Left renal cortex interstitium (tissue), 4 donors: ENCODE data around the gene DIS3L. TPM values are rescaled to one million over a fixed set of nuclear protein-coding genes. Genes with fewer than 3 reads are reported as not detected.
"Not testable (repeated sequence)": the region's sequence is repeated elsewhere in the genome, so short reads cannot be mapped to it uniquely, and the experiment has no call there.

Experiments
- DNase-seq, 4 donors: peaks; one replicate each; pipeline ENCODE4 v3.0.0-alpha.2; 2013; ENCODE audit warnings: low read depth in 4 of 4, low spot score in 2 of 4, missing footprints in 1 of 4
- polyA plus RNA-seq, 4 donors: library from polyadenylated mRNA; unstranded; fragments of 120-200 nt; gene quantifications; one replicate each; pipeline ENCODE4 v1.2.1, GENCODE V29; 2013; ENCODE audit not compliant: insufficient read length in 4 of 4

Gene DIS3L
- 10 to 100 TPM; 29.9 to 56.1 (median 39.0) TPM for polyA plus RNA-seq

DNA sequence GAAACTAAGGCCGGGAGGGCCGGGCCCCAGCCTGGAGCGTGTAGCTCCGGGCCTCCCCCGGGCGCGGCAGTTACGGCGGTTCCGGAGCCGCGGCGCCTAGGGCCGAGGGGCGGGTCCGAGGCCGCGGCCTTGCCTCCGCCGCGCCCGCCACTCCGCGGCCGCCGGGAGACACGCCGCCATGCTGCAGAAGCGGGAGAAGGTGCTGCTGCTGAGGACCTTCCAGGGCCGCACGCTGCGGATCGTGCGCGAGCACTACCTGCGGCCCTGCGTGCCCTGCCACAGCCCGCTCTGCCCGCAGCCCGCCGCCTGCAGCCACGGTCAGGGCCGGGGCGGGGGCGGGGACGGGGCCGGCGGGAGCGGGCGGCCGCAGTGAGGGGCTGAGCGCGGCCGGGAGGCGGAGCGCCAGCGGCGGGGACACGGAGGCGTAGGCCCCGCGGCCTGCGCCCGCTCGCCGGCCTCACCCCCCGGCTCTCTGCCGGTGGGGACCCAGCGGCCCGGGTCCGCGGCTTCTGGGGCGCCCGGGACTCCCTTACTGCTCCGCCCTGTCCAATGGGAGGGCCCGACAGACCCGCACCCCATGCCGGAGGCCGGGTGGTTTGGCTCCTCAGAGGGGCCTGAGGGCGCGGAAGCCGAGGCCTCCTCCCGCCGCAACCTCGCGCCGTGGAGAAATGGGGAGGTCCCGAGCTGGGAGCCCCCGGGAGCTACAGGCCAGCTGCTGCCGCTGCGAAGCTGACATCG lies at the start of gene DIS3L:
TSS of gene DIS3L (plus strand) at position 150 of the 738 bp plus-strand sequence. CDS start at position 179, 29 bp downstream.
- peak in 1 of 4 donors; percentile 37 for DNase-seq

DNA sequence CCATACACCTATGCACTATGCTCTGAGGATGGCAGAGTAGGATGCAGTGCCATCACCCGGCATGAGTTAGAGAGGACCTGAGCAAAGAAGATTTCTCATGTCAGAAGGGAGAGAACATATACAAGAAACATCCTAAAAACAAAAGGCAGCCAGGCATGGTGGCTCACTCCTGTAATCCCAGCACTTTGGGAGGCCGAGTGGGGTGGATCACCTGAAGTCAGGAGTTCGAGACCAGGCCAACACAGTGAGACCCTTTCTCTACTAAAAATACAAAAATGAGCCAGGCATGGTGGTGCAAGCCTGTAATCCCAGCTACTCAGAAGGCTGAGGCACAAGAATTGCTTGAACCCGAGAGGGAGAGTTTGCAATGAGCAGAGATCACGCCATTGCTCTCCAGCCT lies 47.5 kb upstream of the DIS3L start:
- not testable (repeated sequence) for DNase-seq

DNA sequence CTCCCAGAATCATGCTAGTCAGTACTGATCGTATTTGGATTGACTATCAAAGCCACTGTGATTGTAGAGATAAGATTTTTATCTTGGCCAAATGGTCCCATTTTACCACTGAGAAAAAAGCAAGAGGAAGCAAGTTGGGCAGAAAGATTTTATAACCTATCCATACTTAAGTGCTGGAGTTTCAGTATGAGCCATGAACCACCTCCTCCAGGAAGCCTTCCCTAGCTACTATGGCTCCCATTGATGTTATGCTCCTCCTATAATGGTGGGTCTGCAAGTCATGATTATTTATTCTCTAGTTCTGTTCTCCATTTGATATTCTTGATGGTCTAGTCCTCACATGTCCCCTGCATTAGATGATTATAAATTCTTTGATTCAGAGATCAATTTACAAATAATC lies 46.4 kb upstream of the DIS3L start:
- no peak for DNase-seq

DNA sequence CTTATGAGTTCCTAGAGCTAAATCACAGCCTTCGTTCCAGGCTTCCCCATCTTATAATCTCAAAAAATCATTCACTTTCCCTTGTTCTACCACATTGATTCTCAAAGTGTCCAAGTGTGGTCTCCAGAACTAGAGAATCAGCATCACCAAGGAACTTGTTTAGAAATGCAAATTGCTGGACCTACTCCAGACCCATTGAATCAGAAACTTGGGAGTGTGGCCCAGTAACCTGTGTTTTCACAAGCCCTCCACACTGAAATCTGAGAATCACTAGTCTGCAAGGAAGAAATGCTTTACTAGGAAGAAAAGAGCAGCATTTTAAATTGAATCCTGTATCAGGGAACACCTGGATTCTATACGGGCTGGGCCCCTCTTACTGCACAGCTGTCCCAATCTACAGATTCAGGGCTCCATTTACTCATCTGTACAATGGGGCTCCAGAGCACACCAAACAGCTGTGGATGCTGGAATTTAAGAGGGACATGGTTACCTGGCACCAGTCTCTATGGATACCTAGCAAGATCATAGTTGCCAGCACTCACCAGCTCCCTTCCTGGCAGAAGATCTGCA lies 43.7 kb upstream of the DIS3L start:
- no peak for DNase-seq

DNA sequence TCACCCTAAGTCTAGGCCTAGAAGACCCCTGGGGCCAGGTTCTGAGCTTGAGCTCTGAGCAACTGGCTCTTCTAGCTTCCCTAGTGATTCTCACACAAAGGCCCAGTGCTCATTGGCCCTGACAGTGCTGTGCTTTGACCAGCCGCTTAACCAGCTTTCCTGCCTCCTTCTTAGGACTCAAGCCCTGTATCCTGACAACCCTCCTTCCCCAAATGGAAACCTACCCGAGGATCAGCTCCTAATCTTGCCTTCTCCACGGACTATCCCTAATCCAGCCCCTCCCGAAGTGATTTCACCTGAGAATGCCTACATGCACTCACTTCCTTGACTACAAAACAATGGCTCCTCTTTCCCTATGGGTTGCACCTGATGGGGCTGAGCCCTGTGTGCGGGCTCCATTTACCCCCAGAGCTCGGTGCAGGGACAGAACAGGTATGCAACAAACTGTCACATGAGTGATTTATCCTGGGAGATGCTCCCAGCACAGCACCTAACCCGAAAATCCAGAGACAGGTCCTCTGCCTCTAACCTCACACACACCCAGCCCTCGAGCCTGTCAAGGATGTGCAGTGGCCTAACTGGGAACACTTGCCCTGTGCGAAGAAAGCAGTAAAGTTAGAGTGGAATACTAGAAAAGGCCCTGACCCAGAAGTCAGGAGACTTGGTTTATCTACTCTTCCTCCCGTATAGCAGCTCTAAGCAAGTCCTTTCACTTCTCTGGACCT lies 42.1 kb upstream of the DIS3L start:
- no peak for DNase-seq

DNA sequence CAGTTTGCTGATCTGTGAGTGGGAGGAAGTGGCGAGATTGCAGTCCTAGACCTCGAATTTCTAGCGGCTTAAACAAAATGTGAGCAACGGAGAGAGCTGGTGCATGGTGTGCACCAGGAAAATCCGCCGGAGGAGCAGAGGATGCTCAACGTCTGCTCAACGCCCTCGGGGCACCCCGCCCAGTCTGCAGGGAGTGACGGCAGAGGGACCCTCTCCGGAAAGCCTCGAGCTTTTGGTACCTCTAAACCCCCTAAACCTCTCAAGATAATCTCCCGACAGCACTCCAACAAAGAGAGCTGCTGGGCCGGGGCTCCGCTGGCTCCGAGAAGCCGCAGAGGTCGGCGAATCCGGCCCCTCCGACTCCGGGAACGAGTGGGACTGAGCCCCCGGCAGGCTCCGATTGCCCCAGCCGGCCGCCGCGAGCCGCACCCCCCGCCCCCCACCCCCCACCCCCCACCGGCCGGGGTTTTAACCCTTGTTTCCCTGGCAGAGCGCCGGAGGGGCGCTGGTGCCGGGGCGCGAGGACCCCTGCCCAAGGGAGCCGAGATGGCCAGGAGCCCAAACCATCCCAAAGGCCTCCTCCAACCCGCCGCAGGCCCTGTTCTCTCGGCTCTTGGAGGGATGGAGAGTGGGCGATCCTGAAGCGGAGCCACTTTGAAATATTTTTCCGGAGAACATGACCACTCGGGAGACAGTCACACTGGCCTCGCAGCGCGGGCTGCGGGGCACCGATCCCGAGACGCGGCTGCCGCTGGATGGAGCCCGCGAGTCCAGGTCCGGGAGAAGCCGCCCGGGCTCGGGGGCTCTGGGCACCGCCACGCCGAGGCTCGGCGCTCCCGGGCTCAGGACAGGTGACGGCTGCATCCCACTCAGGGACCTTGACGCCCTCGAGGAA lies 41.3 kb upstream of the DIS3L start:
- peak in 1 of 4 donors; percentile 22 for DNase-seq

DNA sequence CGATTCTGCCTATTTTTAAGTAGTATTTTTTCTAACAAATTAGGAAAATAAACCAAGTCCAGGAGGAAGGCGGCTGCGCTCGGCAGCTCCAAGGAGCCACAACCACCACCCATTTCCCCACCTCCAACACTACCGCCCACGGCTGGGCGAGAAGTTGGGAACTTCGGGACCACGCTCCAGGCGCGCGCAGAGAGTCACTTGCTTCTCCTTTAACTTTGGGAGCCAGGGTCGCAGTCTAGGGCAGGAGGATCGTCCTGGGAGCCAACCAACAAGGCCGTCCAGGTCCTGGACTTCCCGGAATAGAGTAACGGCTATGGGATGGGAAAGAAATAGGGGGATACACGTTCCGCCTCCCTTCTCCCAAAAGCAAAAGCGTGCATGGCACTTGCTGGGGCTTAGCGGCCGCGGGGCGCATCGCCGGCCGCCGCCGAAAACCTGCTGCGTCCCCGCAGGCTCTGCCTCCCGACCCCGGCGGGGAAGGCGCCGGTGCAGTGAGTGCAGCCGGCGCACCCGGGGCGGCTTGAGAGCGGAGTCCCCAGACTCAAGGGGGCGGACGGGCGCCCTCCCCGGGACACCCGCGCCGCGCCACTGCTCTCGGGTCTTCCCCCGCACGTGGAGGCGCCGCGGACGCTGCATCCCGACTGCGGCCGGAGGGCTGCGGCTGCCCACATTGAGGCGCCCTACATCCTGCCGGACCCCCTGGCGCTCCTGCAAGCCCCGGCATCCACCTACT lies 40.5 kb upstream of the DIS3L start:
- DNase-seq: peak in 1 of 4 donors; percentile 5

DNA sequence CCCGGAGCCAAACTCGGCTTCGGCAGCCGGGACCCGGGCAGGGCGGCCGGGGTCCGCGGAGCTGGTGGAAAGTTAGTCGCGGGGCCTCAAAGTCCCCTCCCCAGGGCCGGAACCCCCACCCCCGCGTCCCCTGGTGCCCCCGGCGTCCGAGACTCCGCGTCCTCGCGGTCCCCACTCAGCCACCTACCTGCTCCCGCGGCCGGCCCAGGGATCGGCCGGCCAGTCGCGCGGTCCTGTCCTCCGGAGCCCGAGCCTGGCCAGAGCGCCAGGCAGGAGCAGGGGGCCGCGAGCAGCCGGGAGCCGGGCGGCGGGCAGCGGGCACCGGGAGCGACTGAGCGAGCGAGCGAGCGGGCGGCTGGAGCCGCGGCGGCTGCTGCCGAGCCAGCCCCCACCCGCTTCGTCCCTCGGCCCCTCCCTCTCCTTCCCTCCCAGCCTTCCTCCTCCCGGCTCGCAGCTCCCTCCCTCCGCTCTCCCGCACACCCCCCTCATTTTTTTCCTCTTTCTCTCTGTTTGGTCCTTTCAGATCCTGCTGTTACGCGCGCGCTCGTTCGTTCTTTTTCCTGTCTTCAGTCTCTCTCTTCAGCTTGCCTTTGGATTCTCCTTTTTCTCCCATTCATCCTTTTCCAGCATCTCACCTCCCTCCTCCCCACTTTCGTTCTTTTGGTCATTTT lies 39.8 kb upstream of the DIS3L start, which contains the start of gene MEGF11:
TSS of gene MEGF11 (minus strand) at position 333 of the 671 bp plus-strand sequence. CDS start 125,347 bp downstream, outside the sequence.
- DNase-seq: no peak

DNA sequence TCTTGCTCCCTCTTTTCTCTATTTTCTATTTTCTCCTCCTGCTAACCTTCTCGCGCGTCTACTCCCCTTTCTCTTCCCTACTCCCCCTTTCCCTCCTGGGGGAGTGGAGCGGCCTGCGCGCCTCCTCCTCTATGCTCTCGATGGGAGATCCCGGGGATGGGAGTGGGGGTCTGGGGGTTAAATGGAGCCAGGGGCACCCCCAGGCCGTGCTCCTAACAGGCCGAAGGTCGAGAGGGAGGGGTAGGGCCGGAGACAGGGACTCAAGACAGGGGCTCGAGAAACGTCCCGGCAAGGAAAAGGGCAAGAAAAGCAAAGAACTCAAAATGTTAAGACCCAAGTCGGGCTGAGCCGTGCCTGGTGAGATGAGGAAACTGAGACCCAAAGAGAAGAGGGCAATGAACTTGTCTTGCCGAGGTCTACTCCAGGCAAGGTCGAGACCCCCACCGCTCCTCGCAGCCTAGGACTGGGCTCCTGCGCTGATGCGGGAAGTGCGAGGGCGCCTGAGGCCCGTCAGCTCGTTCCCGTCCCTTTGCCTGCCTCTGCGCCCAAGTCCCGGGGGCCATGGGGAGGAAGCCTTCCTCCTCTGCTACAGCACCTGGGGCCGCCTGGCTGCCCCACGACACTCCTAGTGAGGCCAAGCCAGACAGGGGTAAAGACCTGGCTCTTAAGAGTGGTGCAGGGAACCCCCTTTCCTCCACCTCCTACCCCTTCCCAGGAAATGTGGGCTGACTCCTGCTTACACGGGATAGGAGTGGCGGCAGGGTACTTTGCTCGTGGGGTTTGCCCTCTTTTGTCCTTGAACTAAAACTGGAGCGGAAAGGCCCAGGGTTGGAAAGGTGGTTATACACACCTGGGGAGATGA lies 39.0 kb upstream of the DIS3L start:
- no peak for DNase-seq

DNA sequence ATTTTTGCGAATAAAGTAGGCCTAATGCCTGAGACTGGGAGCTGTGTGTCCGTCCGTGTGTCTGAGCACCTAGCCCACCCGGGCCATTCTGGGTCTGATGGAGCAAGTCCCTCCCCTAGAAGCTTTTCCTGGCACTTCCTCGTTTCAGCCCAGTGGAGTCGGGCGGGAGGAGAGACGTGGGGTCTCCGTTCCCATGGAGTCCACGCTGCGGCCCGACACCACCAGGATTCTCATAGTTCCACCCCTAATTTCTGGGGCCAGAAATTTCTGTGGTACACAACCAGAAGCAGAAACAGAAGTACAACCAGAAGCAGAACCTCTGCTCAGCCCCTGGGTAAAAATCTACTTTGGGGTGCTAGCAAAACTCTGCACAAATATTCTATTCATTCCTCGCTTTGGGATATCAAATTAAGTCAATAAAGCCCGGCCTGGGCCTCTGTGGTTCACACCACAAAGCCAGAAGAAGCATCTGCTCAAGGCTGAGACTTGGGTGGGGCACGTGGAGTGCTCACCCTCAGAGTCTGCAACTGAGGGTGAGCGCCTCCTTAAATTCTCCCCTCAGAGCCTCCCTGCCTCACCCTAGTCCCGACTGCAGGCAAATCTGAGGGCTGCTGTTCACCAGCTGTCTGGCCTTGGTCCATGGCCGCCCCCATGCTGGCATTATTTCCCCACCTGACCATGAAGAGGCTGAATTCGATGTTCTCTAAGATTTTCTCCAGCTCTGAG lies 38.3 kb upstream of the DIS3L start:
- DNase-seq: no peak

DNA sequence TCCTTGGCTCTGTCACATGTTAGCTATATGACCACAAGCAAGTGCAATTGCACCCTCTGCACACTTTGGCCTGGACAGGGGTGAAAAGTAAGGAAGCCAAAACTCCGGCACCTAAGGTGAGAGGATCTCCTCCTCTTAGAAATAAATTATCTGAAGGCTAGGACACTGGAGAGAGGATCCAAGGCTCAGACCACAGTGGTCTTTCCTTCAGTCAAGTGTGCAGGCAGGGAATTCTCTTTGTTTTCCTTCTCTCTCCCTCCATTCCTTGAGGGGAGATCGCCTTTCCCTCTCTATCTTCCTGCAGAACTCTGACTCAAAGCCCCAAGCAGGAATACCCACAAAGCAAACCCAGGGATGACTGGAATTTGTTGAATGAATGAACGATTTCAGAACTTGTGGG lies 36.7 kb upstream of the DIS3L start:
- DNase-seq: no peak

DNA sequence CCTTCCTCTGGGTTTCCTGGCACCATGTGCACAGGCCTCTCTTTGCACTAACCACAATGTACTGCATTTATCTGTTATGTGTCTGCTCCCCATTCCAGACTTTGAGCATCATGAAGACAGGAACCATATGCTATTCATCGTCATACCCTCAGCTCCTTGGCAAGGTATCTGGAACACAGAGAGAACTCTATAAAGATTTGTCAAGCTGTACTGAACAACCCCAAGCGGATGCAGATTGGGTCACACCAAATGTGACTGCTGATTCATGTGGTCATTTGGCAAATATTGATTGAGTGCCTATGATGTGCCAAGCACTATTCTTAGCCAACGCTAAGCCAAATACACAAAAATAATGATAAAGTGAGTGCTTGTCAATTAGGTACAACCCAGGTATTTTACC lies 32.3 kb upstream of the DIS3L start:
- DNase-seq: no peak

DNA sequence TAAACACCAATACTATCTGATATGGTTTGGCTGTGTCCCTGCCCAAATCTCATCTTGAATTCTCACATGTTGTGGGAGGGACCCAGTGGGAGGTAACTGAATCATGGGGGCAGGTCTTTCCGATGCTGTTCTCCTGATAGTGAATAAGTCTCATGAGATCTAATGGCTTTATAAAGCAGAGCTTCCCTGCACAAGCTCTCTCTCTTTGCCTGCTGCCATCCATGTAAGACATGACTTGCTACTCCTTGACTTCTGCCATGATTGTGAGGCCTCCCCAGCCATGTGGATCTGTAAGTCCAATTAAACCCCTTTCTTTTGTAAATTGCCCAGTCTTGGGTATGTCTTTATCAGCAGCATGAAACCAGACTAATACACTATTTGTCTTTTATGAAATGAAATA lies 30.5 kb upstream of the DIS3L start:
- DNase-seq: not testable (repeated sequence)

DNA sequence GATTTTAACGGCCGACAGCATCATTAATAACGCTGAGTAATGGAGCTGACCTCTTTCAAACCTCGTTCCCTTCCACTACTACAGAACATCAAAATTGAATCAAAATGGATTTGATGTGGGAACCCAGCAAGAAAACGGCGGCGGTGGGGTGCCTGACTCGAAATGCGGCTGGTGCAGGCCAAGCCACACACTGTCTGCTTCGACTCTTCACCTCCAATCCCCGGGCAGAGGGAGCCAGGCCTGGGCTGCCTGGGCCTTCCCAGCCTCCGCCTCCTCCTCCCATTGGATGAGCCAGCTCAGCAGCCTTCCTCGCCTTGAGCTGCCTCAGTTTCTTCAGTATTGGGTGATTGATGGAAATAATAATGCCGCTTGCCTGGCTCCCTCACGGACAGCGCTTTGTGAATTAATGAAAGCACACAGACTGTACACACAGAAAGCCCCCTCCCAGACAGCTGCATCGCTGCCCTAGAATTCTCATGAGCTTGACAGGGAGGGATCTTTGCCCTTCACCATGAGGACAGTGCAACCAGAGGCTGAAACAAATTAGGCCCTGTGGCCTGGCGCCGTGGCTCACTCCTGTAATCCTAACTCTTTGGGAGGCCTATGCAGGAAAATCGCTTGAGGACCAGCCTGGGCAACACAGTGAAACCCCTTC lies 28.4 kb upstream of the DIS3L start:
- DNase-seq: no peak

DNA sequence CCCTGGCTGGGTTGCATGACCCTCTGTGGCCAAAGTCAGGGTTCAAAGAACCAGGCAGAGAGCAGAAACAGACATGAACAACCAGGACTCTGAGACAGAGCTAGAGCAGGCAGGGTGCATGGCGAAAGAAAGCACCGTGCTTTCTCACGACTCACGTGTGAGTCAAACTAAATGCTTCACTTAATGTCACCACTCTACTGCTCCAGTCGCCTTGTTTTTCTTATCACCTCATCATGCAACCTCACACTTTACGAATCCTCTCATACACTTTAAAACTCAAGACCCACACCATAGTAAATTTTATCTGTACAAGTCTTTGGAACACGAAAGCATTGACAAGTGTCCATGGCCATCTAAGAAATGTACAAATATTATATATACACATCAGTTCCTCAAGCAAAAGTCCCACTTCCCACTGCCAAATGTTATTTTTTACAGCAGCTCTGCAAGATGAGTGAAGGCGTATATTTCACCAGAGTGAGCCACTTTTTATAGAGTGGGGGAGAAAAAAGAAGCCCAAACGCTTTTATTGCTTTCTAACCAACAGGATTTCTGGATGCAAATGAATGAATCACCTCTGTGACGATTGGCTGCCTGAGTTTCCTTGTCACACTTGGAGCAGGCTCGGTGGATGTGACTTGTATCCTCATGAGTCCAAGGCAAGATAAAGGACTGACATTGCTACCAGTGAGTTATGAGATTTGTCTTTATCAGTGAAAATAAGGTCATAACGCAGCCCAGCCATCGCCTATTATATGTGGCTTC lies 23.9 kb upstream of the DIS3L start:
- DNase-seq: no peak

DNA sequence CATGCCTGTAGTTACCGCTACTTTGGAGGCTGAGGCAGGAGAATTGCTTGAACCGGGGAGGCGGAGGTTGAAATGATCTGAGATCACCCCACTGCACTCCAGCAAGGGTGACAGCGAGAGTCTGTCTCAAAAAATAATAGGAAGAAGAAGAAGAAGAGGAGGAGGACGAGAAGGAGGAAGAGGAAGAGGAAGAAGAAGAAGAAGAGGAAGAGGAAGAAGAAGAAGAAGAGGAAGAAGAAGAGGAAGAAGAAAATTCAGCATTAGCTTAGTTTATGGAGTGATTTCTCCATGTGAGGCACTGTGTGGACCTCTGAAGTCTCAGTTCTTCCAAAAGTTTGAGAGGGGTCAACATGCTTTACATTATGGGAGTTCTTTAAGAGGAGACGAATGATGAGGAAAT lies 22.4 kb upstream of the DIS3L start:
- DNase-seq: no peak
